ENCODE data around the gene NPC1. TPM values are rescaled to one million over a fixed set of nuclear protein-coding genes. Genes with fewer than 3 reads are reported as not detected.

Gene NPC1
- polyA plus RNA-seq, 3 donors: 7.5 to 17.9 (median 17.7) TPM

DNA sequence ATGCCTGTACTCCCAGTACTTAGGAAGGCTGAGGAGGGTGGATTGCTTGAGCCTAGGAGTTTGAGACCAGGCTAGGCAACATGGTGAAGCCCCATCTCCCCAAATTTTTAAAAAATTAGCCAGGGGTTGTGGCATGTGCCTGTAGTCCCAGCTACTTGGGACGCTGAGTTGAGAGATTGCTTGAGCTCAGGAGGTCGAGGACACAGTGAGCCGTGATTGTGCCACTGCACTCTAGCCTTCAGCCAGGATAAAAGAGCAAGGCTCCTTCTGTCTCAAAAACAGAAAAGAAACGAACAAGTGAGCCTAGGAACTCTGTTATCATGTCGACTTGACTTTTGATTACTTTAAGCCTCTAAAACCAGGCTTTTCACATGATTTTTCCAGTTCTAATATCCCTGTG is 13.7 kb downstream of the NPC1 start:
- Histone ChIP-seq H3K4me1 (ENCODE audit: control insufficient read depth in 1 of 2, insufficient read depth in 2 of 2, low read length in 2 of 2) (peaks cover 21 to 26% of the 10 kb centered on the region in 2 donors), H3K27ac (ENCODE audit: low read depth in 1 of 2, low read length in 2 of 2) (no peak overlapping the region), H3K4me3 (replicated peaks in 1 of 3; ENCODE audit: low read depth in 2 of 3, low read length in 3 of 3) (no peak overlapping the region), H4K20me1 (ENCODE audit: insufficient read depth, low read length) (peaks cover 26% of the 10 kb centered on the region), H3K36me3 (replicated peaks in 1 of 2; ENCODE audit: control insufficient read depth in 1 of 2, insufficient read depth in 2 of 2, low read length in 2 of 2) (peaks cover 51 to 71% of the 10 kb centered on the region in 2 donors), H3K27me3 (ENCODE audit: control insufficient read depth in 2 of 2, insufficient read depth in 2 of 2, low read length in 2 of 2) (no peaks in the 10 kb centered on the region), H3K9me3 (replicated peaks in 1 of 2; ENCODE audit: control insufficient read depth in 1 of 2, insufficient read depth in 1 of 2, low read length in 2 of 2) (no peaks in the 10 kb centered on the region), H3K9ac (ENCODE audit: insufficient read depth, low read length, poor library complexity, severe bottlenecking) (no peak overlapping the region), H2AFZ (ENCODE audit: insufficient read depth, low read depth, low read length, poor library complexity, severe bottlenecking) (no peak overlapping the region), H3K79me2 (ENCODE audit: insufficient read depth, low read length) (peaks cover 17% of the 10 kb centered on the region), H3K4me2 (replicated peaks; ENCODE audit: extremely low read depth, low read length, poor library complexity, severe bottlenecking) (no peak overlapping the region)
- no peak for TF ChIP-seq CTCF (IDR thresholded peaks at IDR 0.05)
- Mint-ChIP-seq H3K4me1 (peaks cover 27% of the 10 kb centered on the region), H3K27ac (no peak overlapping the region), H3K9me3 (peaks cover 0 to 2% (median 0%) of the 10 kb centered on the region in 7 donors), H3K4me3 (no peak overlapping the region), H3K27me3 (ENCODE audit: low read depth in 3 of 3) (peaks cover 0 to 2% (median 0%) of the 10 kb centered on the region in 3 donors), H3K36me3 (peaks cover 55 to 63% of the 10 kb centered on the region in 2 donors)
- 97% methylated on average over 5 of the region's 5 CpGs for WGBS (ENCODE audit: insufficient coverage)
- intact Hi-C loops (cut with micrococcal nuclease): loop anchor here in 1 of 2 donors (5.0 kb wide), 1 partner anchor 35 kb away; no protein-coding TSS in a partner anchor
- DNase-seq: no peak

DNA sequence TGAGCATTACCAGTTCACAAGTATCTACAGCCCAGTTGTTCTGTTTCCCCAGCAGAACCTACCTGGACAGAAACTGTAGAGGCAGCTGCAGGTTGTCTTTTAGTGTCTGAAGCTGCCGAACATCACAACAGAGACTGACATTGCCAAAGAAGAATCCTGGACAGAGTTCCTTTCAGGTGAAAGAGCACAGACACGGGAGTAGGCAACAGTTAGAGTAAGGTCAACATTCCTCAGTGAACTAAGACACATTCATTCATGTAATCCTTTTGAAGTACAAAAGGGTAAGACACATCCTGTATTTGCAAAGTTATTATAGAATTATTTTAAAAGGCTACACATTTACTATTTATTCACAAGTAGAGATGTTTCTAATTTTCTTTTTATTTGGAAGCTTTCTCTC is 14.3 kb downstream of the NPC1 start:
- Histone ChIP-seq H3K27me3 (ENCODE audit: control insufficient read depth in 2 of 2, insufficient read depth in 2 of 2, low read length in 2 of 2) (no peaks in the 10 kb centered on the region), H4K20me1 (ENCODE audit: insufficient read depth, low read length) (peaks cover 26% of the 10 kb centered on the region), H3K36me3 (replicated peaks in 1 of 2; ENCODE audit: control insufficient read depth in 1 of 2, insufficient read depth in 2 of 2, low read length in 2 of 2) (peaks cover 56 to 76% of the 10 kb centered on the region in 2 donors), H3K9me3 (replicated peaks in 1 of 2; ENCODE audit: control insufficient read depth in 1 of 2, insufficient read depth in 1 of 2, low read length in 2 of 2) (no peaks in the 10 kb centered on the region), H2AFZ (ENCODE audit: insufficient read depth, low read depth, low read length, poor library complexity, severe bottlenecking) (no peak overlapping the region), H3K4me1 (ENCODE audit: control insufficient read depth in 1 of 2, insufficient read depth in 2 of 2, low read length in 2 of 2) (peaks cover 21 to 26% of the 10 kb centered on the region in 2 donors), H3K79me2 (ENCODE audit: insufficient read depth, low read length) (peaks cover 17% of the 10 kb centered on the region), H3K9ac (ENCODE audit: insufficient read depth, low read length, poor library complexity, severe bottlenecking) (no peak overlapping the region), H3K4me2 (replicated peaks; ENCODE audit: extremely low read depth, low read length, poor library complexity, severe bottlenecking) (no peak overlapping the region), H3K4me3 (replicated peaks in 1 of 3; ENCODE audit: low read depth in 2 of 3, low read length in 3 of 3) (no peak overlapping the region), H3K27ac (ENCODE audit: low read depth in 1 of 2, low read length in 2 of 2) (no peak overlapping the region)
- Mint-ChIP-seq H3K36me3 (peaks cover 60 to 68% of the 10 kb centered on the region in 2 donors), H3K27ac (peak overlapping the region in 1 of 7 donors; percentile 71), H3K4me1 (peaks cover 27% of the 10 kb centered on the region), H3K9me3 (peaks cover 0 to 2% (median 0%) of the 10 kb centered on the region in 7 donors), H3K27me3 (ENCODE audit: low read depth in 3 of 3) (peaks cover 0 to 2% (median 0%) of the 10 kb centered on the region in 3 donors), H3K4me3 (no peak overlapping the region)
- intact Hi-C loops (cut with micrococcal nuclease): loop anchor here in 1 of 2 donors (5.0 kb wide), 1 partner anchor 35 kb away; no protein-coding TSS in a partner anchor
- TF ChIP-seq CTCF (IDR thresholded peaks at IDR 0.05): no peak
- DNase-seq: no peak
- WGBS (ENCODE audit: insufficient coverage): 86% methylated on average over 1 of the region's 2 CpGs

Measured in CD14-positive monocyte (primary cell).